Liver (tissue), 9 donors: ENCODE data around the gene SPPL2C. TPM values are rescaled to one million over a fixed set of nuclear protein-coding genes. Genes with fewer than 3 reads are reported as not detected.

ENCODE experiments used
- DNase-seq: peaks from one replicate; pipeline ENCODE4 v3.0.0-alpha.2; 2017; ENCODE audit warnings: low spot score
- H3K27ac ChIP-seq, 2 donors: one replicate each; pipeline ENCODE4 v1.7.0; 2013; ENCODE audit warnings: inconsistent platforms in 2 of 2, low read length in 2 of 2, control low read depth in 1 of 2, low read depth in 1 of 2, mild to moderate bottlenecking in 1 of 2
- H3K27me3 ChIP-seq, 4 donors: one replicate each; pipeline versions ENCODE4 v1.6.1 to v1.7.0; 2013; ENCODE audit warnings: low read length in 3 of 4, inconsistent platforms in 1 of 4, mild to moderate bottlenecking in 1 of 4, moderate library complexity in 1 of 4; ENCODE audit not compliant: control insufficient read depth in 4 of 4, insufficient read depth in 4 of 4
- H3K36me3 ChIP-seq, 4 donors: one replicate each; pipeline versions ENCODE4 v1.6.1 to v1.7.0; 2013; ENCODE audit warnings: low read length in 3 of 4, mild to moderate bottlenecking in 3 of 4, low read depth in 1 of 4, moderate library complexity in 1 of 4; ENCODE audit not compliant: control insufficient read depth in 4 of 4, insufficient read depth in 3 of 4
- H3K4me1 ChIP-seq, 4 donors: one replicate each; pipeline versions ENCODE4 v1.6.1 to v1.7.0; 2013; ENCODE audit warnings: low read length in 3 of 4, mild to moderate bottlenecking in 3 of 4, moderate library complexity in 1 of 4; ENCODE audit not compliant: control insufficient read depth in 4 of 4, insufficient read depth in 4 of 4
- H3K4me3 ChIP-seq, 3 donors: one replicate each; pipeline versions ENCODE4 v1.6.1 to v1.7.0; 2013; ENCODE audit warnings: low read length in 3 of 3, control low read depth in 1 of 3, low read depth in 1 of 3, mild to moderate bottlenecking in 1 of 3
- H3K9ac ChIP-seq, 2 donors: one replicate each; pipeline ENCODE4 v1.7.0; 2013; ENCODE audit warnings: low read length in 2 of 2, mild to moderate bottlenecking in 2 of 2, moderate library complexity in 2 of 2, control low read depth in 1 of 2, low read depth in 1 of 2
- H3K9me3 ChIP-seq, 4 donors: one replicate each; pipeline versions ENCODE4 v1.6.1 to v1.7.0; 2013; ENCODE audit warnings: low read length in 3 of 4; ENCODE audit not compliant: control insufficient read depth in 4 of 4
- EGR1 ChIP-seq, 2 donors: IDR thresholded peaks; 2 replicates each; pipeline ENCODE4 v1.6.1; 2016 to 2018; ENCODE audit warnings: antibody characterized with exemption in 2 of 2, low read depth in 2 of 2
- FOXA1 ChIP-seq: IDR thresholded peaks from 2 replicates; pipeline ENCODE4 v1.6.1; 2016; ENCODE audit warnings: antibody characterized with exemption
- FOXA2 ChIP-seq: IDR thresholded peaks from 2 replicates; pipeline ENCODE4 v1.6.1; 2016; ENCODE audit warnings: antibody characterized with exemption
- HNF4A ChIP-seq, 2 donors: conservative IDR thresholded peaks; 2 replicates each; pipeline ENCODE4 v1.6.1; 2016; ENCODE audit warnings: antibody characterized with exemption in 2 of 2, mild to moderate bottlenecking in 2 of 2
- HNF4G ChIP-seq: IDR thresholded peaks from 2 replicates; pipeline ENCODE4 v1.6.1; 2016; ENCODE audit warnings: antibody characterized with exemption
- NR2F2 ChIP-seq: IDR thresholded peaks from 2 replicates; pipeline ENCODE4 v1.6.1; 2016; ENCODE audit warnings: antibody characterized with exemption
- RAD21 ChIP-seq, 2 donors: IDR thresholded peaks; 2 replicates each; pipeline ENCODE4 v1.6.1; 2016; ENCODE audit warnings: antibody characterized with exemption in 2 of 2, mild to moderate bottlenecking in 2 of 2
- RXRA ChIP-seq, 2 donors: IDR thresholded peaks; 2 replicates each; pipeline ENCODE4 v1.6.1; 2017 to 2018; ENCODE audit warnings: antibody characterized with exemption in 2 of 2, mild to moderate bottlenecking in 1 of 2
- SP1 ChIP-seq: IDR thresholded peaks from 2 replicates; pipeline ENCODE4 v1.6.1; 2018; ENCODE audit warnings: antibody characterized with exemption, mild to moderate bottlenecking
- TAF1 ChIP-seq: conservative IDR thresholded peaks from 2 replicates; pipeline ENCODE4 v1.6.1; 2016; ENCODE audit warnings: antibody characterized with exemption, mild to moderate bottlenecking
- YY1 ChIP-seq: IDR thresholded peaks from 2 replicates; pipeline ENCODE4 v1.6.1; 2016; ENCODE audit warnings: antibody characterized with exemption, mild to moderate bottlenecking
- WGBS: extraction: QIAGEN DNeasy Blood & Tissue Kit; methylation state at CpG from one replicate; pipeline ENCODE4 v1.1.7; 2013; 5-methylcytosine and 5-hydroxymethylcytosine counted together
- polyA plus RNA-seq, 2 donors: library from polyadenylated mRNA; stranded (reverse) in 1 of 2; unstranded in 1 of 2; fragments of 200-250 nt in 1 of 2; fragments of >200 nt in 1 of 2; fragmentation: Nextera tagmentation in 1 of 2; extraction: Ambion mirVana in 1 of 2; gene quantifications; one replicate each; pipeline versions ENCODE4 v1.2.1 to v1.2.3, GENCODE V29; 2013 to 2015
- total RNA-seq, 2 donors: library from RNA; depleted of rRNA; stranded (reverse); fragments of >200 nt; gene quantifications; one replicate each; pipeline ENCODE4 v1.2.3, GENCODE V29; 2014
- TF ChIP-seq, protein P1 (sequence below): IDR thresholded peaks from 2 replicates; pipeline ENCODE4 v1.6.1; 2016; ENCODE audit warnings: antibody characterized with exemption
- TF ChIP-seq, protein P2 (sequence below): IDR thresholded peaks from 2 replicates; pipeline ENCODE4 v1.6.1; 2016; ENCODE audit warnings: antibody characterized with exemption, mild to moderate bottlenecking
- TF ChIP-seq, protein P3 (sequence below): IDR thresholded peaks from 2 replicates; pipeline ENCODE4 v1.6.1; 2016; ENCODE audit warnings: antibody characterized with exemption
- TF ChIP-seq, protein P4 (sequence below): fragments of 150-350 bp; IDR thresholded peaks from 2 replicates; pipeline ENCODE4 v1.5.1; 2017; ENCODE audit warnings: improper control_type of control experiment, low read depth, low read length; ENCODE audit not compliant: missing input control
- TF ChIP-seq, protein P5 (sequence below): IDR thresholded peaks from 2 replicates; pipeline ENCODE4 v1.6.1; 2016; ENCODE audit warnings: antibody characterized with exemption
- donor health status: healthy.
- donor health status: healthy.
- donor health status: healthy.
- donor health status: healthy.
- donor health status: healthy.

The SPPL2C gene
- total and polyA plus RNA-seq, 4 donors: not detected

DNA sequence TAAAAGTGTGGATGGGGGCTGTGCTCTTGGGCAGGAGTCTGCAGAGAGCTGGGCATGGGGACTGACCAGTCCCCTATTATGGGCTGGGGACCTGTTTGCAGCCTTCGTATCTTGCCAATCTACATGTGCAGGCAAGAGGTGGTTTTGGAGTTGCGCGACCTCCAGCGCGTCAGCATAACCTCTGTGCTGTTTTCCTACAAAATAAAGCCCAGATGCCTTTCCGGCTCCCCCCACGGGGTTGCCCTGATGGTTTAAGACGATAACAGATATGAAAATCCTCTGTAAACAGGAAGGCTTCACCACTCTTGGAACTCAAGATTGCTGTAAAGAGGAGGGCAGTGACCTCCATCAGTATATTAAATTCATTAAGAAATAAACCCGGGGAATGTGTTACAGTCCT lies 16.5 kb upstream of the SPPL2C start:
- no peaks in the 10 kb centered on the region for H3K27me3 ChIP-seq

DNA sequence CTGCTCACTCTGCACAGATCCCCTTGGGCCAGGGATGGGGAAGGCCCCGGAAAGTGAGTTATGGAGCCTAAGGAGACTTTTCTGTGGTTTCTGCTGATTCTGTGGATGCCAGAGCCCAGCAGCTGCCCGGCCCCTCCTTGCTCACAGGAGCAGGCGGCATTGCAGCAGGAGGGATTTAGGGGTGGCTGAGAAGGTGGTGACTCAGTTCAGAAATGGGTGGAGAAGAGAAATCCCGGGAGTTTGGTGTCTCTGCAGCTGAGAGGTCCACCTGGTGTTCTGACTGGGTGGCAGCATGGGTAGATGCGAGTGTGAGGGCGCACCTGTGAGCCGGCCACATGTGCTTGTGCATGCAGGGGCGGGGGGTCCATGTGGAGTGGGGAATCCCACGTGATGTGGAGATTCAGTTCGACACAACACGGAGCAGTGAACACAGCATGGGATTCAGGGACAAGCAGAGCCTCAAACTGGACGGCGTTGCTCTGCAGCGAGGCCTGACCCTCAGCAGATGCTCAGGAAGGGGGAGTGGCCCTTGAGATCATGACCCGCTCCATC lies 16.0 kb upstream of the SPPL2C start:
- Histone ChIP-seq H3K4me1 (no peaks in the 10 kb centered on the region), H3K36me3 (no peaks in the 10 kb centered on the region), H3K4me3 (no peak overlapping the region), H3K9me3 (no peaks in the 10 kb centered on the region), H3K27ac (no peak overlapping the region), H3K27me3 (no peaks in the 10 kb centered on the region), H3K9ac (no peak overlapping the region)
- 72% methylated on average over 15 of the region's 15 CpGs for WGBS
- DNase-seq: no peak
- TF ChIP-seq, protein P1, sequence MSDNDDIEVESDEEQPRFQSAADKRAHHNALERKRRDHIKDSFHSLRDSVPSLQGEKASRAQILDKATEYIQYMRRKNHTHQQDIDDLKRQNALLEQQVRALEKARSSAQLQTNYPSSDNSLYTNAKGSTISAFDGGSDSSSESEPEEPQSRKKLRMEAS: no peak
- TF ChIP-seq TAF1 (no peak), HNF4A (conservative IDR thresholded peaks at IDR 0.05) (no peak), HNF4G (no peak), EGR1 (IDR thresholded peaks at IDR 0.05; ENCODE audit: low read depth in 2 of 2) (no peak), YY1 (no peak), SP1 (no peak), RAD21 (IDR thresholded peaks at IDR 0.05) (no peak), FOXA1 (no peak), RXRA (IDR thresholded peaks at IDR 0.05) (no peak)
- TF ChIP-seq, protein P2, sequence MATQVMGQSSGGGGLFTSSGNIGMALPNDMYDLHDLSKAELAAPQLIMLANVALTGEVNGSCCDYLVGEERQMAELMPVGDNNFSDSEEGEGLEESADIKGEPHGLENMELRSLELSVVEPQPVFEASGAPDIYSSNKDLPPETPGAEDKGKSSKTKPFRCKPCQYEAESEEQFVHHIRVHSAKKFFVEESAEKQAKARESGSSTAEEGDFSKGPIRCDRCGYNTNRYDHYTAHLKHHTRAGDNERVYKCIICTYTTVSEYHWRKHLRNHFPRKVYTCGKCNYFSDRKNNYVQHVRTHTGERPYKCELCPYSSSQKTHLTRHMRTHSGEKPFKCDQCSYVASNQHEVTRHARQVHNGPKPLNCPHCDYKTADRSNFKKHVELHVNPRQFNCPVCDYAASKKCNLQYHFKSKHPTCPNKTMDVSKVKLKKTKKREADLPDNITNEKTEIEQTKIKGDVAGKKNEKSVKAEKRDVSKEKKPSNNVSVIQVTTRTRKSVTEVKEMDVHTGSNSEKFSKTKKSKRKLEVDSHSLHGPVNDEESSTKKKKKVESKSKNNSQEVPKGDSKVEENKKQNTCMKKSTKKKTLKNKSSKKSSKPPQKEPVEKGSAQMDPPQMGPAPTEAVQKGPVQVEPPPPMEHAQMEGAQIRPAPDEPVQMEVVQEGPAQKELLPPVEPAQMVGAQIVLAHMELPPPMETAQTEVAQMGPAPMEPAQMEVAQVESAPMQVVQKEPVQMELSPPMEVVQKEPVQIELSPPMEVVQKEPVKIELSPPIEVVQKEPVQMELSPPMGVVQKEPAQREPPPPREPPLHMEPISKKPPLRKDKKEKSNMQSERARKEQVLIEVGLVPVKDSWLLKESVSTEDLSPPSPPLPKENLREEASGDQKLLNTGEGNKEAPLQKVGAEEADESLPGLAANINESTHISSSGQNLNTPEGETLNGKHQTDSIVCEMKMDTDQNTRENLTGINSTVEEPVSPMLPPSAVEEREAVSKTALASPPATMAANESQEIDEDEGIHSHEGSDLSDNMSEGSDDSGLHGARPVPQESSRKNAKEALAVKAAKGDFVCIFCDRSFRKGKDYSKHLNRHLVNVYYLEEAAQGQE: no peak
- TF ChIP-seq, protein P3, sequence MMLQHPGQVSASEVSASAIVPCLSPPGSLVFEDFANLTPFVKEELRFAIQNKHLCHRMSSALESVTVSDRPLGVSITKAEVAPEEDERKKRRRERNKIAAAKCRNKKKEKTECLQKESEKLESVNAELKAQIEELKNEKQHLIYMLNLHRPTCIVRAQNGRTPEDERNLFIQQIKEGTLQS: no peak

More for the DNA sequence above, 16.5 kb upstream of the SPPL2C start:
- TF ChIP-seq SP1: no peak
- TF ChIP-seq, protein P4, sequence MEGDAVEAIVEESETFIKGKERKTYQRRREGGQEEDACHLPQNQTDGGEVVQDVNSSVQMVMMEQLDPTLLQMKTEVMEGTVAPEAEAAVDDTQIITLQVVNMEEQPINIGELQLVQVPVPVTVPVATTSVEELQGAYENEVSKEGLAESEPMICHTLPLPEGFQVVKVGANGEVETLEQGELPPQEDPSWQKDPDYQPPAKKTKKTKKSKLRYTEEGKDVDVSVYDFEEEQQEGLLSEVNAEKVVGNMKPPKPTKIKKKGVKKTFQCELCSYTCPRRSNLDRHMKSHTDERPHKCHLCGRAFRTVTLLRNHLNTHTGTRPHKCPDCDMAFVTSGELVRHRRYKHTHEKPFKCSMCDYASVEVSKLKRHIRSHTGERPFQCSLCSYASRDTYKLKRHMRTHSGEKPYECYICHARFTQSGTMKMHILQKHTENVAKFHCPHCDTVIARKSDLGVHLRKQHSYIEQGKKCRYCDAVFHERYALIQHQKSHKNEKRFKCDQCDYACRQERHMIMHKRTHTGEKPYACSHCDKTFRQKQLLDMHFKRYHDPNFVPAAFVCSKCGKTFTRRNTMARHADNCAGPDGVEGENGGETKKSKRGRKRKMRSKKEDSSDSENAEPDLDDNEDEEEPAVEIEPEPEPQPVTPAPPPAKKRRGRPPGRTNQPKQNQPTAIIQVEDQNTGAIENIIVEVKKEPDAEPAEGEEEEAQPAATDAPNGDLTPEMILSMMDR: no peak
- TF ChIP-seq YY1: no peak
- no peak for TF ChIP-seq RAD21 (IDR thresholded peaks at IDR 0.05)
- no peak for TF ChIP-seq RXRA (IDR thresholded peaks at IDR 0.05)
- TF ChIP-seq, protein P5, sequence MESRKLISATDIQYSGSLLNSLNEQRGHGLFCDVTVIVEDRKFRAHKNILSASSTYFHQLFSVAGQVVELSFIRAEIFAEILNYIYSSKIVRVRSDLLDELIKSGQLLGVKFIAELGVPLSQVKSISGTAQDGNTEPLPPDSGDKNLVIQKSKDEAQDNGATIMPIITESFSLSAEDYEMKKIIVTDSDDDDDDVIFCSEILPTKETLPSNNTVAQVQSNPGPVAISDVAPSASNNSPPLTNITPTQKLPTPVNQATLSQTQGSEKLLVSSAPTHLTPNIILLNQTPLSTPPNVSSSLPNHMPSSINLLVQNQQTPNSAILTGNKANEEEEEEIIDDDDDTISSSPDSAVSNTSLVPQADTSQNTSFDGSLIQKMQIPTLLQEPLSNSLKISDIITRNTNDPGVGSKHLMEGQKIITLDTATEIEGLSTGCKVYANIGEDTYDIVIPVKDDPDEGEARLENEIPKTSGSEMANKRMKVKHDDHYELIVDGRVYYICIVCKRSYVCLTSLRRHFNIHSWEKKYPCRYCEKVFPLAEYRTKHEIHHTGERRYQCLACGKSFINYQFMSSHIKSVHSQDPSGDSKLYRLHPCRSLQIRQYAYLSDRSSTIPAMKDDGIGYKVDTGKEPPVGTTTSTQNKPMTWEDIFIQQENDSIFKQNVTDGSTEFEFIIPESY: no peak
- TF ChIP-seq EGR1 (IDR thresholded peaks at IDR 0.05; ENCODE audit: low read depth in 2 of 2): no peak
- no peak for TF ChIP-seq FOXA2
- TF ChIP-seq, protein P2: no peak
- no peak for TF ChIP-seq NR2F2
- TF ChIP-seq HNF4A (conservative IDR thresholded peaks at IDR 0.05): no peak
- no peak for TF ChIP-seq TAF1
- no peaks in the 10 kb centered on the region for H3K4me1 ChIP-seq
- no peak overlapping the region for H3K27ac ChIP-seq
- no peak overlapping the region for H3K4me3 ChIP-seq
- H3K9ac ChIP-seq: no peak overlapping the region
- no peaks in the 10 kb centered on the region for H3K9me3 ChIP-seq
- 58% methylated on average over 9 of the region's 9 CpGs for WGBS
- no peaks in the 10 kb centered on the region for H3K36me3 ChIP-seq
- DNase-seq: no peak
